Endothelial cell of umbilical vein (primary cell): ENCODE measurements around the gene ANP32A. TPM values are rescaled to one million over a fixed set of nuclear protein-coding genes. Genes with fewer than 3 reads are reported as not detected.

Experiments
- BruUV-seq: library from RNA; stranded (reverse); fragments of 400-500 nt; replicated peaks from 2 replicates; lab custom pipeline; 2021; lab: Mats Ljungman, UMichigan
- CTCF ChIA-PET: fragments of 300-600, 350-600 bp; sonication (Branson Sonifier 250); formaldehyde crosslinking; loops from one replicate; lab custom pipeline; 2021; ENCODE audit warnings: antibody characterized with exemption, inconsistent platforms; lab: Charles Lee
- POLR2A ChIA-PET: fragments of 300-600, 350-600 bp; sonication (Branson Sonifier 250); formaldehyde crosslinking; loops from one replicate; lab custom pipeline; 2021; ENCODE audit warnings: antibody characterized with exemption, inconsistent platforms; lab: Charles Lee
- DNase-seq: peaks from one replicate; pipeline ENCODE4 v3.0.0-alpha.2; 2011; ENCODE audit warnings: low read depth, low spot score
- FAIRE-seq: peaks from 2 replicates; lab custom pipeline; 2011; peaks lifted over from hg19 to GRCh38; lab: Jason Lieb, UNC
- H2AFZ ChIP-seq: 2 replicates; pipeline ENCODE4 v1.6.0; 2012; ENCODE audit warnings: low read depth, low read length, control low read depth, inconsistent platforms
- H3K27ac ChIP-seq: 2 replicates; pipeline ENCODE4 v1.5.1; 2011; ENCODE audit warnings: low read depth, mild to moderate bottlenecking, control low read depth, low read length, moderate library complexity; ENCODE audit not compliant: insufficient read depth
- H3K27me3 ChIP-seq, 2 experiments: 2 replicates each; pipeline versions ENCODE4 v1.6.0 to v1.6.1; 2011; ENCODE audit warnings: low read length in 2 of 2, mixed read lengths in 1 of 2; ENCODE audit not compliant: control insufficient read depth in 2 of 2, insufficient read depth in 2 of 2
- H3K36me3 ChIP-seq, 2 experiments: 2 replicates in 1 of 2; 3 replicates in 1 of 2; pipeline ENCODE4 v1.5.1; 2011; ENCODE audit warnings: low read length in 2 of 2, mild to moderate bottlenecking in 1 of 2, moderate library complexity in 1 of 2; ENCODE audit not compliant: control insufficient read depth in 2 of 2, insufficient read depth in 2 of 2; ENCODE audit errors: extremely low read depth in 1 of 2
- H3K4me1 ChIP-seq: 3 replicates; pipeline ENCODE4 v1.5.1; 2011; ENCODE audit warnings: mild to moderate bottlenecking, low read length; ENCODE audit not compliant: control insufficient read depth, insufficient read depth; ENCODE audit errors: extremely low read depth
- H3K4me2 ChIP-seq: 2 replicates; pipeline ENCODE4 v1.6.1; 2011; ENCODE audit warnings: low read length, control low read depth, mixed read lengths; ENCODE audit not compliant: insufficient read depth
- H3K4me3 ChIP-seq, 3 experiments: fragments of 200-600 bp in 1 of 3; sonication (generic), shearing (Covaris generic) in 1 of 3; replicated peaks in 1 of 3; 2 replicates each; pipeline ENCODE4 v1.5.1; 2011 to 2016; ENCODE audit warnings: control low read depth in 3 of 3, low read length in 3 of 3, mild to moderate bottlenecking in 2 of 3, inconsistent platforms in 1 of 3, low read depth in 1 of 3, moderate library complexity in 1 of 3; ENCODE audit not compliant: insufficient read depth in 1 of 3
- H3K79me2 ChIP-seq: 2 replicates; pipeline ENCODE4 v1.6.0; 2012; ENCODE audit warnings: low read length, inconsistent platforms; ENCODE audit not compliant: control insufficient read depth, insufficient read depth
- H3K9ac ChIP-seq: replicated peaks from 2 replicates; pipeline ENCODE3; 2011; ENCODE audit warnings: low read length, control low read depth; ENCODE audit not compliant: insufficient read depth; ENCODE audit errors: extremely low read depth
- H3K9me1 ChIP-seq: replicated peaks from 3 replicates; pipeline ENCODE4 v1.6.0; 2011; ENCODE audit warnings: mild to moderate bottlenecking, low read length; ENCODE audit not compliant: control insufficient read depth, insufficient read depth; ENCODE audit errors: extremely low read depth
- H3K9me3 ChIP-seq: replicated peaks from 2 replicates; pipeline ENCODE4 v1.5.1; 2012; ENCODE audit warnings: low read length, inconsistent platforms; ENCODE audit not compliant: control insufficient read depth, insufficient read depth
- H4K20me1 ChIP-seq: replicated peaks from 2 replicates; pipeline ENCODE3; 2011; ENCODE audit warnings: mild to moderate bottlenecking, low read length; ENCODE audit not compliant: control insufficient read depth, insufficient read depth; ENCODE audit errors: extremely low read depth
- EZH2 ChIP-seq: IDR thresholded peaks from 2 replicates; pipeline ENCODE4 v1.6.1; 2012; ENCODE audit warnings: borderline replicate concordance, low read depth, mild to moderate bottlenecking, moderate library complexity, low read length, inconsistent platforms; ENCODE audit not compliant: severe bottlenecking
- GATA2 ChIP-seq: IDR thresholded peaks from 2 replicates; pipeline ENCODE4 v1.7.0; 2011; ENCODE audit warnings: low read depth, mild to moderate bottlenecking, moderate library complexity, mixed read lengths, low read length; ENCODE audit not compliant: insufficient read length, insufficient read depth
- JUN ChIP-seq: IDR thresholded peaks from 2 replicates; pipeline ENCODE4 v1.6.1; 2011; ENCODE audit warnings: borderline replicate concordance, low read depth; ENCODE audit not compliant: insufficient read length, insufficient read depth
- MYC ChIP-seq: IDR thresholded peaks from one replicate; pipeline ENCODE4 v1.6.1; 2011; ENCODE audit warnings: mild to moderate bottlenecking, low read depth, low read length
- POLR2AphosphoS5 ChIP-seq: IDR thresholded peaks from 2 replicates; pipeline ENCODE4 v1.6.1; 2012; ENCODE audit warnings: low read depth, mild to moderate bottlenecking, control low read depth, low read length, moderate library complexity; ENCODE audit not compliant: insufficient read depth
- dilution Hi-C: fragments of 300-500 bp; cut with MboI; formaldehyde crosslinking; loops from one replicate; pipeline ENCODE4 v1.15.0; 2019; ENCODE audit warnings: low sequenced_read_pairs; ENCODE audit not compliant: extremely low pct_ligation_motif_present
- intact Hi-C: fragments of 100-400 bp; cut with micrococcal nuclease; formaldehyde crosslinking; loops from one replicate; pipeline ENCODE4 v1.10.0; 2022
- polyA plus RNA-seq, 4 experiments: library from polyadenylated mRNA; depleted of rRNA in 3 of 4; stranded (reverse) in 3 of 4; unstranded in 1 of 4; fragments of >200 nt; gene quantifications; 2 replicates each; pipeline versions ENCODE4 v1.2.1 to v1.2.3, GENCODE V29; 2011 to 2012; ENCODE audit warnings: missing spikeins in 1 of 4
- total RNA-seq: library from RNA; stranded (reverse); gene quantifications from 2 replicates; pipeline ENCODE4 v1.2.3, GENCODE V29; 2021
- TF ChIP-seq, protein P1 (sequence below): IDR thresholded peaks from 2 replicates; pipeline ENCODE4 v1.6.1; 2011; ENCODE audit not compliant: insufficient read depth, insufficient read length

The ANP32A gene
- total and polyA plus RNA-seq, 2 donors (not counting 3 experiments of a cell fraction or from before 2014, with no cell fraction given), result 37.9 to 169 TPM

DNA sequence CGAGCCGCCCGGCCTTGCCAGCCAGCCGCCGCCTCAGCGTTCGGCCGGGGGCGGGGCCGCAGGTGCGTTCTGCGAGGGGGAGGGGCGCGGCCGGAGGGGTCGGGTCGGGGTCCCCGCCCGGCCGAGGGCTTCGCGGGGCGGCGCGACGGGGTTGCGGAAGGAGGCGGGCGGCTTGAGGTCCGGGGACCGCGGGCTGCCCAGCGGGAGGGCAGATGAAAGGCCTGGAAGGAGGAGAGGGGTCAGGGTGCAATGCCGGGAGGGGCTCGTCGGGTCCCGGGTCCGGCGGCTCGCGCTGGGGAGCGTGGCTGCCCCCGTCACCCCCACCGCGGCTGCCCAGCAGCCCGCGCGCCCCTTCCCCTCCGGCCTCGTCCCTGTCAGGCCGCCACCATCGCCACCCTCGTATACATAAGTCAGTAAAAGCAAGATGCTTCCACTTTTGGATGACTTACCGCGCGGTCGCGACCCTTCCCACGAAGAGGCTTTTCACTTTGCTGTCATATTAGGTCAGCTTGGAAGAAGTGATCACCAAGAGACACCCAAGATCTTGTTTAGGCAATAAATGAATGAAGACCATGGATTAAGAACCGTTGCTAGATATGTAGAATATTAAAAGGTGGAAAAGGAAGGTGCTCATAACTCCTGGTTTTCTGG is 620 bp upstream of the ANP32A start:
- TF ChIP-seq JUN (no peak), EZH2 (peak; percentile 40), GATA2 (no peak), MYC (no peak)
- Histone ChIP-seq H3K4me1 (peaks cover 19% of the 10 kb centered on the region), H4K20me1 (no peaks in the 10 kb centered on the region), H3K79me2 (peaks cover 39% of the 10 kb centered on the region), H3K9ac (peak overlapping the region; percentile 20), H3K36me3 (no peaks in the 10 kb centered on the region), H2AFZ (peak overlapping the region; percentile 49), H3K9me1 (no peaks in the 10 kb centered on the region), H3K4me2 (peak overlapping the region; percentile 89), H3K27ac (no peak overlapping the region), H3K9me3 (no peaks in the 10 kb centered on the region), H3K27me3 (peaks cover 0 to 3% of the 10 kb centered on the region in 2 experiments), H3K4me3 (peak overlapping the region; percentile 64 to 92 (median 84))
- ChIA-PET POLR2A (no interaction called here), CTCF (no interaction called here)
- intact Hi-C loops, result loop anchor here (1.0 to 5.0 kb wide), 2 partner anchors 56 to 269 kb away; no protein-coding TSS in a partner anchor
- dilution Hi-C loops, result no loop called here
- no TSS peak for BruUV-seq
- peak; percentile 41 for DNase-seq
- no peak for FAIRE-seq

DNA sequence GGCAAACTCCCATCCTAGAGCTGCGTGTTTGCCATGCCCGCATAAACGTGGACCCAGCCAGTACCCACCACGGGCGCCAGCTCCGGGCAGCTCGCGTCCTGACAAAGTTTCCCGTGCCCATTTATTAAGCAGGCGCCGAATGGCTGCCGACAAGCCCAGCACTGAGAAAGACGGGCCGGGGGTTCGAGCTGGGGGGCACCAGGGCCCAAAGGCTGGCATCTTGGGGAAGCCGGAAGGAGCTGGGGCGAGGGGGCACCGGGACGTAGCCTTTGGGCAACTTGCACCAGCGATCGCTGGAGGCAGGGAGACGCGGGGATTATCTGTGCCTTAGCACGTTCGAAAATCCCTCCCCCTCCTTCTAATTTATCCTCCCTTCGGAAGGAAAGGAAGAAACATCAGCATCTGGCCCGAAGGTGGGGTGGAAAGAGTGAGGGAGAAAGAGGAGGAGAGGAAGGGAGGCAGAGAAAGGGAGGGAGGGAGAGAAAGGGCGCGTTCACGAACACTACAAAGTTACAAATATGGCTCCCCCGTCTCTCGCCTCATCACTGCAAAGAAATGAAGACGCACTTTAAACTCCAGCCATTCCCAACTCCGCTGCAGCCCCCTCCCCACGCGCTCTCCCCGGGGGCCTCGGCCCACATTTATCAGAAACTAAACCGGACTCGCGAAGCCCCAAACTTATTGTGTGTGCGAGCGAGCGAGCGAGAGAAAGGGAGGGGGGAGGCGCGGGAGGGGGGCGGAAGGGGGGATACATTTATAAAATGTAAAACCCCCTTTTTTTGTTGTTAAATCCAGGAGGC is 1.0 kb downstream of the ANP32A start:
- H3K9ac ChIP-seq, result peak overlapping the region; percentile 86
- H3K4me2 ChIP-seq, result peak overlapping the region; percentile 76
- ChIA-PET POLR2A (no interaction called here), CTCF (interaction anchor here (1.1 to 1.8 kb wide), 5 partner anchors 9 to 260 kb away, joined by 5 to 11 read pairs (median 6); no protein-coding TSS in a partner anchor)
- peak; percentile 59 for DNase-seq
- H3K36me3 ChIP-seq, result peaks cover 0 to 4% of the 10 kb centered on the region in 2 experiments
- H4K20me1 ChIP-seq, result no peaks in the 10 kb centered on the region
- peak overlapping the region; percentile 92 to 97 (median 93) for H3K4me3 ChIP-seq
- H3K9me3 ChIP-seq, result no peaks in the 10 kb centered on the region
- peaks cover 55% of the 10 kb centered on the region for H3K79me2 ChIP-seq
- peak overlapping the region; percentile 59 for H2AFZ ChIP-seq
- dilution Hi-C loops, result no loop called here
- no peaks in the 10 kb centered on the region for H3K9me1 ChIP-seq
- peaks cover 0 to 3% of the 10 kb centered on the region in 2 experiments for H3K27me3 ChIP-seq
- H3K4me1 ChIP-seq, result peaks cover 19% of the 10 kb centered on the region
- peak; percentile 35 for FAIRE-seq
- TSS peak; percentile 36 for BruUV-seq
- H3K27ac ChIP-seq, result peak overlapping the region; percentile 77
- intact Hi-C loops, result loop anchor here (1.0 to 5.0 kb wide), 3 partner anchors 57 to 267 kb away; no protein-coding TSS in a partner anchor
- TF ChIP-seq MYC (no peak), POLR2AphosphoS5 (peak; percentile 20)
- TF ChIP-seq, protein P1, sequence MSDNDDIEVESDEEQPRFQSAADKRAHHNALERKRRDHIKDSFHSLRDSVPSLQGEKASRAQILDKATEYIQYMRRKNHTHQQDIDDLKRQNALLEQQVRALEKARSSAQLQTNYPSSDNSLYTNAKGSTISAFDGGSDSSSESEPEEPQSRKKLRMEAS, result no peak
